Astrocyte (in vitro differentiated cells and primary cell): Measurements from ENCODE around the gene ZP1. TPM values are rescaled to one million over a fixed set of nuclear protein-coding genes. Genes with fewer than 3 reads are reported as not detected.

ENCODE experiments used
- DNase-seq: peaks from one replicate; pipeline ENCODE4 v3.0.0-alpha.2; 2010; ENCODE audit warnings: low read depth
- FAIRE-seq: peaks from 2 replicates; lab custom pipeline; 2011; peaks lifted over from hg19 to GRCh38; lab: Jason Lieb, UNC
- H2AFZ ChIP-seq: 2 replicates; pipeline ENCODE4 v1.6.0; 2012; ENCODE audit warnings: low read depth, low read length, inconsistent platforms
- H3K27ac ChIP-seq: 2 replicates; pipeline ENCODE4 v1.5.1; 2011; ENCODE audit warnings: low read depth, low read length, inconsistent platforms
- H3K27me3 ChIP-seq: 2 replicates; pipeline ENCODE4 v1.6.0; 2011; ENCODE audit warnings: low read length, inconsistent platforms; ENCODE audit not compliant: insufficient read depth
- H3K36me3 ChIP-seq: 2 replicates; pipeline ENCODE4 v1.5.1; 2011; ENCODE audit warnings: low read length, inconsistent platforms; ENCODE audit not compliant: insufficient read depth
- H3K4me1 ChIP-seq: 2 replicates; pipeline ENCODE4 v1.5.1; 2011; ENCODE audit warnings: low read length, inconsistent platforms; ENCODE audit not compliant: insufficient read depth
- H3K4me2 ChIP-seq: 2 replicates; pipeline ENCODE4 v1.6.0; 2012; ENCODE audit warnings: low read length, inconsistent platforms
- H3K4me3 ChIP-seq: 2 replicates; pipeline ENCODE4 v1.5.1; 2011; ENCODE audit warnings: low read depth, mild to moderate bottlenecking, low read length, inconsistent platforms; ENCODE audit not compliant: insufficient read depth
- H3K79me2 ChIP-seq: 2 replicates; pipeline ENCODE4 v1.6.0; 2012; ENCODE audit warnings: mild to moderate bottlenecking, low read length, inconsistent platforms; ENCODE audit not compliant: insufficient read depth
- H3K9ac ChIP-seq: 2 replicates; pipeline ENCODE4 v1.6.0; 2012; ENCODE audit warnings: mild to moderate bottlenecking, low read length, inconsistent platforms
- H3K9me3 ChIP-seq: 2 replicates; pipeline ENCODE4 v1.5.1; 2012; ENCODE audit warnings: low read depth, mild to moderate bottlenecking, low read length, inconsistent platforms; ENCODE audit not compliant: insufficient read depth
- H4K20me1 ChIP-seq: 2 replicates; pipeline ENCODE4 v1.6.0; 2012; ENCODE audit warnings: low read length, inconsistent platforms; ENCODE audit not compliant: insufficient read depth
- H3K27ac Mint-ChIP-seq: one replicate; pipeline ENCODE4 v1.8.0; 2021; ENCODE audit warnings: mild to moderate bottlenecking, mixed read lengths; ENCODE audit not compliant: unreplicated experiment
- H3K27me3 Mint-ChIP-seq: one replicate; pipeline ENCODE4 v1.8.0; 2021; ENCODE audit warnings: low read depth, mixed read lengths; ENCODE audit not compliant: unreplicated experiment
- H3K36me3 Mint-ChIP-seq: one replicate; pipeline ENCODE4 v1.8.0; 2021; ENCODE audit warnings: low read depth, mixed read lengths; ENCODE audit not compliant: unreplicated experiment
- H3K4me1 Mint-ChIP-seq: one replicate; pipeline ENCODE4 v1.8.0; 2021; ENCODE audit warnings: low read depth, mixed read lengths; ENCODE audit not compliant: unreplicated experiment
- H3K4me3 Mint-ChIP-seq: one replicate; pipeline ENCODE4 v1.8.0; 2021; ENCODE audit warnings: mild to moderate bottlenecking, moderate library complexity, mixed read lengths; ENCODE audit not compliant: unreplicated experiment
- H3K9me3 Mint-ChIP-seq: one replicate; pipeline ENCODE4 v1.8.0; 2021; ENCODE audit warnings: mild to moderate bottlenecking, mixed read lengths; ENCODE audit not compliant: unreplicated experiment
- EZH2 ChIP-seq: IDR thresholded peaks from 2 replicates; pipeline ENCODE4 v1.6.1; 2012; ENCODE audit warnings: mild to moderate bottlenecking, low read length, inconsistent platforms; ENCODE audit not compliant: insufficient read depth
- total RNA-seq: library from RNA; stranded (reverse); gene quantifications from 2 replicates; pipeline ENCODE4 v1.2.1, GENCODE V29; 2021
- TF ChIP-seq, protein P1 (sequence below): IDR thresholded peaks from 2 replicates; pipeline ENCODE4 v1.5.1; 2011; ENCODE audit warnings: low read depth, mild to moderate bottlenecking, inconsistent platforms, low read length, moderate library complexity; ENCODE audit not compliant: insufficient read depth

The ZP1 gene
- total RNA-seq, 1 donor from 2014 or later: not detected

DNA sequence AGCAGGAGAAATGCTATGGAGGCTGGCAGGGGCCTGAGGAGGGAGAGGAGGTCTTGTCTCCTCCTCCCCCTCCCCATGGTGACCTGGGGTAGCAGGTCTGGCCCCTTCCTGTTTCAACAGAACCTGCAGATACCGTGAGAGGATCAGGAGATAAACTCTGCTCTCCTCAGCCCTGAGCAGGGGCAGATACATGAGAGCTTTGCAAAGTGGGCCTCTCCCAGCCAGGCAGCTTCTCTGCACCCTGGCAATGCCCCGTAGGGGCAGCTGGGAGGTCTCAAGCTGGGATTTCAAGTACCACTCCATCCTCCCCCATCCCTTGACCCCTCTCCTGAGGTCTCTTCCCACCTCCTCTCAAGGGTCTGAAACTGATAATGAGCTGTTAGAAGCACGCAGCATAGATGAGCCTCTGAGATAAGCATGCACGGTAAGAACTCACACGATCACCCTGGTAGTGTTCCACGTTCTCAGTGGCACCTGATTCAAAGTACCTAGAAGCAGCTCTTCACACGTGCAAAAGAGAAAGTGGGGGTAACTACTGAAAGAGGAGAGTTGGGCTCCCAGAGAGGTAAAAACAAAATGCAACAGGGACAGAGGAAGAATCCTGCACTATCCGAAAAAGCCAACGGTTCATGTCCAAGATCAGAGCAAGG is 30.4 kb upstream of the ZP1 start:
- no peak overlapping the region for H3K4me3 ChIP-seq
- no peak overlapping the region for H3K27ac ChIP-seq
- FAIRE-seq (no peak), DNase-seq (no peak)
- H3K36me3 ChIP-seq: no peaks in the 10 kb centered on the region
- no peaks in the 10 kb centered on the region for H3K9me3 ChIP-seq
- H4K20me1 ChIP-seq: peaks cover 3% of the 10 kb centered on the region
- H2AFZ ChIP-seq: no peak overlapping the region
- H3K4me3 Mint-ChIP-seq: no peak overlapping the region
- no peak overlapping the region for H3K4me2 ChIP-seq
- H3K27me3 Mint-ChIP-seq: peaks cover 33% of the 10 kb centered on the region
- H3K9me3 Mint-ChIP-seq: no peaks in the 10 kb centered on the region
- H3K27ac Mint-ChIP-seq: no peak overlapping the region
- H3K36me3 Mint-ChIP-seq: no peaks in the 10 kb centered on the region
- peaks cover 1% of the 10 kb centered on the region for H3K79me2 ChIP-seq
- no peak for TF ChIP-seq EZH2
- TF ChIP-seq, protein P1, sequence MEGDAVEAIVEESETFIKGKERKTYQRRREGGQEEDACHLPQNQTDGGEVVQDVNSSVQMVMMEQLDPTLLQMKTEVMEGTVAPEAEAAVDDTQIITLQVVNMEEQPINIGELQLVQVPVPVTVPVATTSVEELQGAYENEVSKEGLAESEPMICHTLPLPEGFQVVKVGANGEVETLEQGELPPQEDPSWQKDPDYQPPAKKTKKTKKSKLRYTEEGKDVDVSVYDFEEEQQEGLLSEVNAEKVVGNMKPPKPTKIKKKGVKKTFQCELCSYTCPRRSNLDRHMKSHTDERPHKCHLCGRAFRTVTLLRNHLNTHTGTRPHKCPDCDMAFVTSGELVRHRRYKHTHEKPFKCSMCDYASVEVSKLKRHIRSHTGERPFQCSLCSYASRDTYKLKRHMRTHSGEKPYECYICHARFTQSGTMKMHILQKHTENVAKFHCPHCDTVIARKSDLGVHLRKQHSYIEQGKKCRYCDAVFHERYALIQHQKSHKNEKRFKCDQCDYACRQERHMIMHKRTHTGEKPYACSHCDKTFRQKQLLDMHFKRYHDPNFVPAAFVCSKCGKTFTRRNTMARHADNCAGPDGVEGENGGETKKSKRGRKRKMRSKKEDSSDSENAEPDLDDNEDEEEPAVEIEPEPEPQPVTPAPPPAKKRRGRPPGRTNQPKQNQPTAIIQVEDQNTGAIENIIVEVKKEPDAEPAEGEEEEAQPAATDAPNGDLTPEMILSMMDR: no peak
- H3K4me1 Mint-ChIP-seq: peaks cover 15% of the 10 kb centered on the region
- H3K4me1 ChIP-seq: peaks cover 20% of the 10 kb centered on the region
- peaks cover 34% of the 10 kb centered on the region for H3K27me3 ChIP-seq
- no peak overlapping the region for H3K9ac ChIP-seq

DNA sequence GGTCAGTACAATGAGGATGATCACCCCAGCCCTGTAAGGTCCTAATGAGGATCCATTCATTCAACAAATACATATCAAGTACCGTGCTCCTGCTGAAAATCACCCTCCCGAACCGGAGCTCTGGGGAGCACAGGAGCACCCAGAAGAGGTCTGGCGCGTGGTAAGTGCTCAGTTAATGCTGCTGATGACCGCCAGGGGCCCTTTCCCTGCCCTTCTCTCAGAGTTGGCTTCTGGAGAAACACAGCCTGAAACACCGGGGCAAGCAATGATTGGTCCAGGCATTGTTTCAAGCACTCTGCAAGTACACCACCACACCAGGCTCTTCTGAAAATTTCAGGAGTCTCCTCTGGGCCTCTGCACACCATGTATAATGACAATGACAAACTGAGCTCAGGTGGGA is 29.2 kb upstream of the ZP1 start:
- TF ChIP-seq EZH2: no peak
- TF ChIP-seq, protein P1: no peak
- no peaks in the 10 kb centered on the region for H3K9me3 Mint-ChIP-seq
- no peak overlapping the region for H3K4me3 ChIP-seq
- H3K79me2 ChIP-seq: peaks cover 13% of the 10 kb centered on the region
- peaks cover 15% of the 10 kb centered on the region for H3K4me1 Mint-ChIP-seq
- H3K36me3 ChIP-seq: no peaks in the 10 kb centered on the region
- DNase-seq (no peak), FAIRE-seq (no peak)
- H3K9me3 ChIP-seq: no peaks in the 10 kb centered on the region
- peaks cover 24% of the 10 kb centered on the region for H3K27me3 ChIP-seq
- H3K27me3 Mint-ChIP-seq: peaks cover 22% of the 10 kb centered on the region
- no peak overlapping the region for H3K4me3 Mint-ChIP-seq
- H3K4me1 ChIP-seq: peaks cover 25% of the 10 kb centered on the region
- H3K9ac ChIP-seq: no peak overlapping the region
- peaks cover 3% of the 10 kb centered on the region for H4K20me1 ChIP-seq
- H3K27ac ChIP-seq: no peak overlapping the region
- H3K27ac Mint-ChIP-seq: peak overlapping the region; percentile 12
- no peak overlapping the region for H3K4me2 ChIP-seq
- H3K36me3 Mint-ChIP-seq: no peaks in the 10 kb centered on the region
- no peak overlapping the region for H2AFZ ChIP-seq
